ENCODE measurements around the gene PDZD11.
"Not testable (repeated sequence)": the region's sequence is repeated elsewhere in the genome, so short reads cannot be mapped to it uniquely, and the experiment has no call there.

Gene PDZD11

DNA sequence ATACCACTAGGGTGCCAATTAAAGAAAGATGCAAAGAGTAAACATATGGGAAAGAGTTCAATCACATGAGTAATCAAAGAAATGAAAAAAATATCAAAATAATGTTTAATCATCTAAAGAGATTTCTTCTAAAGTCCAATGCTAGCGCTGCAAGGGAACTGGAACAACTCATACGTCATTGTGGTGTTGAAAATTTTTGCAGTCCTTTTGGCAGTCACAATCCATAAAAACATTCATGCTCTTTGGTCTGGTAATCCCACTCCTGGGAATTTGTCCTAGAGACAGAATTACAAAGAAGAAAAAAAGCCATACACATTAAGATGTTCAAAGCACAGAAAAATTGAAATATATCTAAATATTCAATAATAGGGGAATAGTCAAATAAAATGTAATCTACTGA, 34.3 kb downstream of the PDZD11 start:
- DNase-seq: no peak

DNA sequence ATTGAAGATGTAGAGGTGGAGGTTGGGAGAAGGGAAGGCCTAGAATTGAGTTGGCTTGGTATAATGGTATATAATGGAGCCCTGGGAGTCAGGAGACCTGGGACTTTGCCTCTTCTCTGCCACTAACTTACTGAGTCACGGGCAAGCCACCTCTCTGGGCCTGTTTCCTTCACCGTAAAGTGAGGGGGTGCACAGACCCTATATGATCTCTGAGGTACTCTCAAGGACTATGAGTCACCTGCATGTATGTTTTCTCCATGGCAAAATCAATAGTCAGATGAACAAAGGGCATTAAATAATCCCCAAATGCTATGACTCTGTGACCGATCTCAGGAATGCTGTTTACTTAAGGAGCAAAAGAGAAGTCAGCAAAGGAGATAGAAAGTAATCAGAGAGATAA, 34.8 kb downstream of the PDZD11 start:
- no peak for DNase-seq

DNA sequence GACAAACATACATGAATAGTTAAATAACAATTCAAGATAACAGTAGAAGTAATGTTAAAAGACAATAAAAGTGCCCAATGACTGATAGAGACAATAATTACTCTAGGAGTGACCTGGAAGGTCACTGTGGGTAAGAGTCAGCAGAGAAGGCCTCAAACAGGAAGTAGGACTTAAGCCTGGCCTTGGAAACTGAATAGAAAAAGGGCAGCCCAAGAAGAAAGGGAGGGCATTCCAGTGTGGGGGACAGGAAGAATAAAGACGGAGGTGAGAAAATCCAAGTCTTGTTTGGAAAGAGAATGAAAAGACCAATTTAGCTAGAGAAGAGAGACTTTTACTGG, 35.7 kb downstream of the PDZD11 start:
- no peak for DNase-seq

DNA sequence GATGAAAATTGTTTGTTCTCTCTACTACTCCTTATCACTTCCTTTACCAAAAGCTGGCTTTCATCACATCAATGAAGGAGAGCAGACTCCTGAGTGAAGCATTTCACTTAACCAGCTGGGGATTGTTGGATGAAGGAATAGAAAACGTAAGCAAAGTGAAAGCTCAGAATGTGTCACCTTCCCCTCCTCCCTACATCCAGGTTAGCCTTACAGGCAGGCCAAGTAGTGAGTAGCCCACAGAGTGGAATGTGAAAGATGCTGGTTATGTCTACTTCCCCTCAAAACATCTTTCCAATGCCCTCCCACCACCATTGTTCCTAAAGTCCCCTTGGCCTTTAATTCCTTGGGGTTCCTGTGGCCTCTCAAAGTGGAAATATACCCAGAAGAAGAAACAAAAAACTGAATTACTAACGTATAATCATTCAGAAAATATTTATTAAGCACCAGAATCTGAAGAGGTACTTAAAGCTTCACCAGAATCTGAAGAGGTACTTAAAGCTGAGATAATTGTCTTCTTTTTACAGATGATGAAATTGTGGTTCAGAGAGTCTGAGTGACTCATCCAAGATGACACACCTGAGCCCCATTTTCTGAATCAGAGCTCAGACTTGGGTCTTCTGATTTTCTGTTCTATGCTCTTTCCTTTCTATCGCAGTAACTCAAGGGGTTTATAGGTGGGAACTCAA, 36.2 kb downstream of the PDZD11 start:
- DNase-seq: no peak

DNA sequence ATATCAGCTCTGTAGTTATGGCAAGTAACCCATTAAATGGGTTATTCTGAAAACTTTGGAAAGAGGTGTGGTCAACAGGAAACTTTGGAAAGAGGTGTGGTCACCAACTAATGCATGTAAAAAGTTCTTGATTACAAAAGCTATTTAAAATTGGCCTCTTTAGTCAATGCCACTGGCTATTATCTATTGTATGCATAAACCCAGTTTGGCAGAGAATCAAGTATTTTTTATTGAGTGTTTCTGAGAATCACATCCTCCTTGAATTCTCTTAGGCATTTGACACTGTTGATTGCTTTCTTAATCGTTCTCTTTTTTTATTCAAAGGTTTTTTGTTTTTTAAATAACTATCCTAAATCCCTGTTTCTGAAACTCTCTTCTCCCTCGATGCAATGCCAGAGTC, 37.2 kb downstream of the PDZD11 start:
- DNase-seq: no peak

DNA sequence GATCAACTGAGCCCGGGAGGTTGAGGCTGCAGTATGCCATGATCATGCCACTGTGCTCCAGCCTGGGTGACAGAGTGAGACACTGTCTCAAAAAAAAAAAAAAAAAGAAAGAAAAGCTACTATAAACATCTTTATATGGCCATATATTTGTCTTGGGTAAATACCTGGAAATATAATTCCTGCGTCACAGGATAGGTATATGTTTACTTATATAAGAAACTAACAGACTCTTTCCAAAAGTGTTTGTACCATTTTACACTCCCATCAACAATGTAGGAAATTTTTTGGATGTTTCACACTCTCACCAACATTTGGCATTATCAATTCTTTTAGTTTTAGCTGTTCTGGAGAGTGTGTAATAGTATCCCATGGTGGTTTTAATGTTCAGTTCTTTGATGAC, 42.5 kb downstream of the PDZD11 start:
- no peak for DNase-seq

DNA sequence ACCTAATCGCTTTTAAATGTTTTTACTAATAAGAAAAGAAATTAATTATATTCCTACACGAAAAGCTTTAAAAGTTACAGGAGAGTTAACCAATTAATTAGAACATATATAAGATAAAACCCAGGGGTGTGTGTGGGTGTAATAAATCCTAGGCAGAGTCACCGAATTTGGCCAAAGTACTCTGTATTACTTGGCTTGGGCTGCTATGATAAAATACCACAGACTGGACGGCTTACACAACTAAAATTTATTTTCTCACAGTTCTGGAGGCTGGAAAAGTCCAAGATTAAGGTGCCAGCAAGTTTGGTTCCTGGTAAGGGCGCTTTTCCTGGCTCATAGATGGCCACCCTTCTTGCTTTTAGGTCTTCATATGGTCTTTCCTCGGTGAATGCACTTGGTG, 44.8 kb downstream of the PDZD11 start:
- no peak for DNase-seq

DNA sequence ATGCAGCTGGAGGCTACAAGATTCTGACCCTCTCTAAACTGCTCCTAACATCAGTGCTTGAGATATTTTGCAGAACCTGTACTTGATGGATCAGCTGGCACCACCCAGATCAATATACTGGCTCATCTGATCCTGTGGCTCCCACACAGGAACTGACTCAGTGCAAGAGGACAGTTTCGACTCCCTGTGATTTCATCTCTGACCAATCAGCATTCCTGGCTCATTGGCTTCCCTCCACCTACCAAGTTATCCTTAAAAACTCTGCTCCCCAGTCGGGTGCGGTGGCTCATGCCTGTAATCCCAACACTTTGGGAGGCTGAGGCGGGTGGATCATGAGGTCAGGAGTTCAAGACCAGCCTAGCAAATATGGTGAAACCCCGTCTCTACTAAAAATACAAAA, 46.1 kb downstream of the PDZD11 start:
- DNase-seq: not testable (repeated sequence)

DNA sequence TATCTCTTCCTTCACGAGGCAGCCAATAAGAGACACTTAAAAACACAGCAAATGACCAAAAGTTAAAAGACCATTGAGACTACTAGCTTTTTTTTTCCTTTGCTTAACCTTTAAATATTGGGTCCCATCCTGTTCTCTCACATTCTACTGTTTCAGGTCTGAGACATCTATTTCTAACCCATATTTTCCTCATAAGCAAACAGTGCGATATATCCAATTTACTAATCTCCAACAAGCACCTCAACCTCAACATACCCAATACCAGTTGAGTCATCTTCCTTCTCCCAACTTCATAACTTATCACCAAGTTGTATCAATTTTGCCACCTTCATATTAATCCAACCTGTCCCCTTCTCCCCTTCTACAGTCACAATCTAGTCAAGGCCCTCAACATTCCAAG, 48.2 kb downstream of the PDZD11 start:
- DNase-seq: no peak

DNA sequence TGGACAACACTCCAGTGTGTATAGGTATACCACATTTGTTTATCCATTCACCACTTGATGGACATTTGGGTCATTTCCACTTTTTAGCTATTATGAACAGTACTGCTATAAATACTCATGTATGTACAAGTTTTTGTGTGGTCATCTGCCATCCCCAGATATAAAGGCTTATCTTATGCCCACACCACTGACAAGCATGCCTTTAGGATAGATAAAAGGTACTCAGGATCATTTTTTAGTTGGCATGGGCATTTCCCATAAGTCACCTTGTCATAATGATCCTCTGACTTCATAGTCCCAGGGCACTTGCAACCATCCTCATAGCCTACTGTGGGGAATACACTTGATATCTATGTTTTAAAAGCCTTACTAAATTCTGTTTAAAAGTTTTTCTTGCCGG, 49.0 kb downstream of the PDZD11 start:
- DNase-seq: no peak

Data from activated CD8-positive, alpha-beta memory T cell treated with anti-CD3 and anti-CD28 coated beads for 24 hours (primary cell).